ENCODE results near the gene IP6K1.
A peak's percentile ranks its signal among the peaks of the same experiment; 100 is the strongest.

The IP6K1 gene

DNA sequence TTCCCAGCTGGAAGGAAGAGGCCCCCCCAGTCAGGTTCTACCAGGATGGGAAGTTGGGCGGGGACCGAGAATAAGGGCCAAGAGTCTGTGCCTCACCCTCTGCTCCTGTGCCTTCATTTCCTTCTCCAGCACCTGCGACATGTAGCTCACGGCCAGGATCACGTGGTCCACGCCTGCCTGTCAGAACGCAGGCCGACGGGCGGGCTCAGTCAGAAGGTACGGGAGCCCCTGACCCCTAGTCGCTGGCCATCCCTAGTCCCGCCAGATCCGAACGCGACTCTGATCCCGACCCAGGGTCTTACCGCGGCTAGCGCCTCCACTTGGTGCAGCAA, 63.1 kb downstream of the IP6K1 start:
- peak; percentile 76 for DNase-seq

DNA sequence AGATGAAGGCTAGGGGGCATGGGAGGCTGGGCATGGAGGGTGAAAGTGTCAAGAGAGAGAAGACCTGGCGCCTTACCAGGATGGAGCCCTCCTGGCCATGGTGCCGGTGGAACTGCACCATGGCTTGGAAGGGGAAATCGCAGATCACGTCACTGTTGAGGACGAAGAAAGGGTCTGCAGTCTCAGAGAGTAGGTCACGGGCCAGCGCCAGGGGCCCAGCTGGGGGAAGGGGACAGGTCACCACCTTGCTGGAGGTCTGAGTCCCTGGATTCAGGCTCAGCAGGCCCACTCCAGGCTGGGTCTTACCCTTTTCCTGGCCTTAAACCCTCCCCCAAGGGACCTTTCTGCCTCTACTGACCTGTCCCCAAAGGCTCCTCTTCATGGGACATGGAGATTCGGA, 63.4 kb downstream of the IP6K1 start:
- no peak for DNase-seq

DNA sequence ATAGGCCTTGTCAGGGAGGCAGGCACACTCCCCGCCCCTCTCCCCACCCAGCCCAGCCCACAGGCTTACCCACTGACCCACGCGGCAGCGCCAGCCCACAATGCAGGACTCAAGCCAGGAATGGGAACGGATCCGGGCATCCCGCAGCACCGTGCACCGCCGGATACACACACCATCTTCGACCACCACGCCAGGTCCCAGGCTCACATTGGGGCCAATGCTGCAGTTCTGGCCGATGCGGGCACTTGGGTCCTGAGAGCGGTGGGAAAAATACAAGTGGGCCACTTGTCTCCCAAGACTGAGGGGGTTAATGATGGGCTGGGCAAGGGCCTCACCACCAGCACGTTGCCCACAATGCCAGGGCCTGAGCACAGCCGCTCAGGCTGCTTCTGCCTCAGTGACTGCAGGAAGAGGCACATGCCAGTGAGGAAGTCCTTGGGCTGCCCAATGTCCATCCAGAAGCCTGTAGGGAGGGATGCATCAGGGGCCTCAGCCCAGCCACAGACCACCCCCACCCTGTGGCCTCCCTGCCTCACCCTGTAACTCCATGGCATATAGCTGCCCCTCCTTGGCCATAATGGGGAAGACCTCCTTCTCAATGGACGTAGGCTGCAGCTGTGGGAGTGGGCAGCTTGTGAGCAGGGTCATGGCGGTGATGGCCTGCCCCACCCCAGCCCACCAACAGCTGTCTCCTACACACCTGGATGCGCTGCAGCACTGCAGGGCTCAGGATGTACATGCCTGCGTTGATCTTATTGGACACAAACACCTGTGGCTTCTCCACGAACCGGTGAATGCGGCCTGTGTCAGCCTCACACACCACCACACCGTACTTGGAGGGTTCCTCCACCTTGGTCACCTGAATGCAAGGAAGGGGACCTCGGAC, 64.2 kb downstream of the IP6K1 start:
- no peak for DNase-seq

DNA sequence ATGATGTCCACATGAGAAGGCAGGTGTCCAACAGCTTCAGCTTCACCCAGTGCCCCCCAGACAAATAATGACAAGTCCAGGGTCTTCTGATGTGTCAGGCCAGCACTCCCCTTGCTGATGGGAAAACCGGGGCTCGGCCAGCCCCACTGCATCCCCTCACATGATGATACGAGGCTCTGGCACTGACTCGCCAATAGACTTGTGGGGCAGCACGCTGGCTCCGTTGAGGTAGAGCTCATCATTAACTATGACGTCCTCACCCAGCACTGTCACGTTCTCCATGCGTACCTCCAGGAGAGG, 64.8 kb downstream of the IP6K1 start:
- no peak for DNase-seq

DNA sequence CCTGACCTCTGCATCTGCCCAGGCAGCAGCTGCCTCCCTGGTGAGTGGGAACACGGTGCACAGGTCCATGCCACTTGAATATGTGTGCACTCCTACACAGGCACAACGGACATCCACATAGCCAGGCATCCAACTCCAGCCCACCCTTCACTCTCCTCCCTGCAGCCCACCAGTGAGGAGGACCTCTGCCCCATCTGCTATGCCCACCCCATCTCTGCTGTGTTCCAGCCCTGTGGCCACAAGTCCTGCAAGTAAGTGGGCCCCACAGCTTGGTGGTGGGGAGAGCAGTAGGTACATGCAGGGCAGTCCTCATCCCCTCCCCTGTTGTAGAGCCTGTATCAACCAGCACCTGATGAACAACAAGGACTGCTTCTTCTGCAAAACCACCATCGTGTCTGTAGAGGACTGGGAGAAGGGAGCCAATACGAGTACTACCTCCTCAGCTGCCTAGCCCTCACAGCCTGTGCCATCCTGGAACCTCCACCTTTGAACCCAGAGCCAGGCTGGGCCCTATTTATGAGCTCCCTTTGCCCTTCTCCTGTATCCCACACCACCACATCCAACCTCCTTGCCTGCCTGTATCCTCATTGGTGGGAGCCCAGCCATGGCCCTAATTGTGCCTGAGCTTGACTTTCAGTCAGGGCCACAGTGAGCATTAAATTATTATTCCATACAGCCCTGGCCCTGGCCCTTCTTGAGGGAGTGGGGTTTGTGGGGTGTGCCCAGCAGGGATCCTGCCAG, 65.3 kb downstream of the IP6K1 start:
- no peak for DNase-seq

DNA sequence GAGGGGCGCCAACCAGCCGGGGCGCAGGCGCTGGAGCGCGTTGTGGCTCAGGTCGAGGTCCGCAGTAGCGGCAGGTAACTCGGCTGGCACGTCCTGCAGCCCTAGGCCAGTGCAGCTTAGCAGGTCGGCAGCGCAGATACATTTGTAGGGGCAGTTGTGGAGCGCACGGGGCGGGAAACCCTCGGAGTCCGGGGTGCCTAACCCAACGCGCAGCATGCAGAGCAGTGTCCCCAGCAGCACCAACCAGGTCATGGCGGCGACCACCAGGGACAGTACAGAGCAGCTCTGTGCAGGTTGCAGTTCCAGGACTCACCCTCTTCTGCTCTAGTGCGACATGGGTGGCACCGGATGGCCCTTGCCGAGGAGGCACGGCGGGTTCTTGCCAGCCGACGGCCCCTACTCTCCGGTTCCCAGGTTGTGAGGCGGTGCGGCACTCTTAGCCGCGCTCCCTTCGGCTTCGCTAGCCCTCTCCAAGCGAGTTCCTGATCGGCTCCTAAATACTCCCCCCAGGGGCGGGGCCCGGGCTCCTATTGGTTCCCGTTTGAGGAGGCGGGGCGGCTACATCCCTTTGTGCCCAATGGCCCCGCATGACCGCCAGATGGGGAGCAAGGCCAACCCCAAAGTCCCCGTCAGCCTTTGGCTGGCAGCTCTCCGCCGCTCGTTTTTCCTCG, 67.0 kb downstream of the IP6K1 start, which contains the start of gene AMIGO3:
TSS of gene AMIGO3 (minus strand) at position 471 of the 671 bp plus-strand sequence. CDS start at position 252, 219 bp downstream.
- peak; percentile 94 for DNase-seq

DNA sequence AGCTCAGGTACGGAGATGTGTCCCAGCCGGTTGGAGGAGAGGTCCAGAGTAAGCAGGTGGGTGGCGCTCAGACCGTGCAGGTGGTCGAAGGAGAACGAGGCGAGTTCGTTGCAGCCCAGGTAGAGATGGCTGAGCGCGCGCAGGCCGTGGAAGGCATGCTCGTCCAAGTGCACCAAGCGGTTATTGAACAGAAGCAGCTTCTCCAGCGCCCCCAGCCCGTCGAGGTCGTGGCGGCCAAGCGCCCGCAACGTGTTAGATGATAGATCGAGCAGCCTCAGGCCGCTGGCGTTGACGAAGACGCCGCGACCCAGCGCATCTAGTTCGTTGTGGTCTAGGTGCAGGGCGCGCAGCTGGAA, 67.5 kb downstream of the IP6K1 start:
- no peak for DNase-seq

DNA sequence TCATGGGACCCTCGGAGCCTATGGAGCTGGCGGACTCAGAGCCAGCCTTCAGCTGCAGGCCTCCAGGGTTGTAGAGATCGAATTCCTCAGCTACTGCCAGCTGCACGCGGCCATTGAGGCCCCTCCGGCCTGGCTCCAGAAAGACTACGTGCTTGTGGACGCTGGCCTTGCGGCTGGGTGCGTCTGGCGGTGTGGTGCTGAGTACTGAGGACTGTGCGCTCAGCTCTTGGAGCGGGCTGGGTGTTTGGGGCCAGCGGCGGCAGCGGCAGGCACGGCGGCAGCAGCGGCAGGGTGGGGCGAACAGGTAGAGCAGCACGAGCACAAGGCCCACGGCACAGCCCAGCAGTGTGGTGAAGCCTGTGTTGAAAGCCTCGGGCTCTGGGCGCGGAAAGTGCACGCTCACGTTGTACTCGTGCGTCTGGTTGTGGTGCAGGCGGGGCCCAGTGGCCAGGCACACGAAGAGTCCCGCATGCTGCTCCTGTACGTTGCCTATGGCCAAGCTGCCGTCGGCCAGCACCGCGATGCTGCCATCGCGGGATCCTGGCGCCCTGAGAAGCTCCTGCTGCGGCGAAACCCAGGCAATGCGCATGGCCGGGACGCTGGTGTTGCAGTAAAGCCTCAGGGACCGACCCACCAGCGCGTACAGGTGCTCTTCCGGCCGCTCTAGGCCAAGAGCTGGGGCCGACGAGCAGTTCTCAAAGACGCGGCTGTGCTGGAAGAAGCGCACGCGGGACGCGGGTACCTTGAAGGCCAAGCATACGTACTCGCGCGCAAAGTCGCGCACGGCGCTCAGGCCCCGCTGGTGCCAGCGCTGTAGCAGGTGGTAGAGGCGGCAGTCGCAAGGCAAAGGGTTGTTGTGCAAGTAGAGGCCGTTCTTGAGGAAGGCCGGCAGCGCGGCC, 68.1 kb downstream of the IP6K1 start:
- no peak for DNase-seq

DNA sequence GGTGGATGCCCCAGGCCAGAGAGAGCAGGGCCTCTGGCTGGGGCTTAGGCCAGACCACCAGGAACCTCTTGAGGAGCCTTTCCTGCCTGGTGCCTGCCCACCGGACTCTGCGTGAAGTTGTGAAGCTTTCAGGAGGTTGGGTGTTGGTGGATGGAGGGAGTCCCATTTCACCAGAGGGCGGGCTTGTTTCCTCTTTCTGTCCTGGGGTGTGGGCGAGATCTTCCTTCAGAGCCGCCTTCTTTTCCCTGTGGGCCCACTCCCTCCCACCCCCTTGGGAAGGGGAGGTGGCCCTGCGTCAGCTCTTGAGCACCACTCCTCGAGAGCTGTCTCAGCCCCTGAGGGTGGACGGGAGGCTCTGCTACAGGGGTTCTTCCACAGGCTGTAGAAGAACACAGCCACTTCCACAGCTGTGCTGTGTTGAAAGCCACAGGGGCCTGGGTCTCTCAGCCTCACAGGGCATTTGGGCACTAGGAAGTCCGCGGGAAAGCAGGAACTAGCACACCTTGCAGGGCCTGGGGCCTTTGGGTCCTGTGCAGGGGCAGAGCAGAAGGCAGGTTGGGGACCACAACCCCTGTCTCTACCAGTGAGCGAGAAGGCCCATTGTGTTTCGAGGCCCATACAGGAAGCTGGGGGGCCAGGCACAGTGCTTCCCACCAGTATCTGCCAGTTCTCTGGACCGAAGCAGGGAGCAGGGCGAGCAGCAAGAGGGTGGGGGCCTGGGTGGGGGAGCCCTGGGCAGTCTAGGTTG, 69.0 kb downstream of the IP6K1 start:
- DNase-seq: no peak

DNA sequence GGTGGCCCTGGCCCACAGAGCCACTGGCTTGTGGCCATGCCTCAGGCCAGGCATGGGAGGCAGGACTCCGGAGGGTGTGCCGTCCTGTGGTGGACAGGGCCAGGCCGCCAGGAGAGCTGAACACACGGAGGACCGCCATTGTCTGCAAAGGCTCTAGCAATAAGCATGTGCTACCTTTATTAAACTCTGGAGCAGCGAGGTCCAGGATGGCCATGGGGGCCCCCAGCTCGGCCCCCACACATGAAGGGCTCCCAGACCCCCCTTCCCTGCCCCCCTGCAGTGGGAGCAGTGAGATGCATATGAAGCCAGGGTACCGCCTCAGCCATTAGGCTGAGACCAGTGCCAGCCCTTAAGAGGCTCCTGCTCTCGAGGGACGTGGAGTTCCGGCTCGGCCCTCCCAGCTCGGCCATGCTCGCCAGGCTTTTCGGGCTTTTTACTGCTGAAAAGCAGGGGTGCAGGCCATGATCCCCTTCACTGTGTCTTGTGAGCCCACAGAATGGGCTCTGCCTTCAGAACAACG, 69.6 kb downstream of the IP6K1 start:
- DNase-seq: no peak

DNA sequence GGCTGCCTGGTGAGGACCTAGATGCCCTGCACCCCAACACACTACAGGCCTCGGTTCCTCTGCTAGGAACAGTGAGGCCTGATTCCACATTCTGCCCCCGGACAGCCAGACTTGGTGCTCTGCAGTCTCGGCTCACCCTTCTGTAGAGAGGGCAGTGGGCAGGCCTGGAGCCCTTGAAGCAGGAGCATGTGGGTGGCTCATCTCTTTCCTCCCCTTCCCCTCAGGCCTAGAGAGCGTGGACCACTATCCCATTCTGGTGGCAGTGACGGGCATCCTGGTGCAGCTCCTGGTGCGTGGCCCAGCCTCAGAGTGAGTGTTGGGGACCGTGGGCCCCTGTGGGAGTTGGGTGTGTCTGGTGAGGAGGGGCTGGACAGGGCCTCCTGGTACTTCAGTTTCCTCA, 70.2 kb downstream of the IP6K1 start:
- no peak for DNase-seq

DNA sequence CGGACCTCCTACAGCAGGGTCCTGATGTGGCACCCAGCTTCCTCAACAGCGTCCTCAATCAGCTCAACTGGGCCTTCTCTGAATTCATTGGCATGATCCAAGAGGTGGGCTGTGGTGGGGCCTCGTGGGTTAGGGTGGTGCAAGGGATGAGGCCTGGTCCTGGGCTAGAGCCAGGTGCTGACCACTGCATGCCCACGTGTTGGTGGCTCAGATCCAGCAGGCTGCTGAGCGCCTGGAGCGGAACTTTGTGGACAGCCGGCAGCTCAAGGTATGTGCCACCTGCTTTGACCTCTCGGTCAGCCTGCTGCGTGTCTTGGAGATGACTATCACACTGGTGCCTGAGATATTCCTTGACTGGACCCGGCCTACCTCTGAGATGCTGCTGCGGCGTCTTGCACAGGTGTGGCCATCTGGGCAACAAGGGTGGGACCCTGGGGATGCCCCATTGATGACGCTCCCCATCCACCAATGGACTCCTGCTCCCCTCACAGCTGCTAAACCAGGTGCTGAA, 70.7 kb downstream of the IP6K1 start:
- no peak for DNase-seq

DNA sequence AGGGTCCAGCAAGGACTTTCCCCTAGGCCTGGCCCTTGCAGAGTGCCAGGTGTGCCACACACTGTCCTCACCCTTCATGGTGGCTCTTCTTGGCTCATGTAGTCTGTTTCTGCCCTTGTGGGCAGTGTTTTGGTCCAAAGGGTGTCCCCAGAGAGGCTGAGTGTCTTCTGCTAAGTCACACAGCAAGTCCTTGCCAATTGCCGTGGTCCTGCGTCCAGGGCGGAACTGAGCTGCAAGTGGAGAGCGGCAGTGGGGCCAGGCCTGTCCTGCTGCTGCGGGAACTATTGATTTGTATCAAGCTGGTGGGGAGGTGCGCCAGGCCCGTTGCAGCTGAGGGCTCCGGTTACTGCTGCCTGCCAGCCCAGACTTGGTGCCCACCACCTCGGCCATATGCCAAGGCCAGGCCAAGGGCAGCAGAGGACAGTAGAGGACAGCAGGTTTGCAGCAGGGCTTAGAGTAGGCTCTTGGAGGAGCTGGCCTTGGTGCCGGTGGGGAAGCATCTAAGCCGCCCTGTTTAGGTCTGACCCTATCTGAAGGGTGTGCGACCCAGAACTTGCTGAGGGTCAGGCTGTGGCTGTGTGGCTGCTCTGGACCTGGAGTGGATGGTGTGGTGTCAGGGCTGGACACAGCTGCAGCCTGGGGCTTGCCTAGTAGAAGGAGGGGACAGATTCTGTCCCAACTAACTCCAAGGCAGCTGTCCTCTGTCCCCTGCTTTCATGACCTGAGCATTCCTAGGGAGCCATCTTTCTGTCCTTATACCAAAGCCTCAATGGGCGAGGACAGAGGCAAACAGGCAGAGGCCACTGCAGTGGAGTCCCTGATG, 71.4 kb downstream of the IP6K1 start:
- DNase-seq: no peak

DNA sequence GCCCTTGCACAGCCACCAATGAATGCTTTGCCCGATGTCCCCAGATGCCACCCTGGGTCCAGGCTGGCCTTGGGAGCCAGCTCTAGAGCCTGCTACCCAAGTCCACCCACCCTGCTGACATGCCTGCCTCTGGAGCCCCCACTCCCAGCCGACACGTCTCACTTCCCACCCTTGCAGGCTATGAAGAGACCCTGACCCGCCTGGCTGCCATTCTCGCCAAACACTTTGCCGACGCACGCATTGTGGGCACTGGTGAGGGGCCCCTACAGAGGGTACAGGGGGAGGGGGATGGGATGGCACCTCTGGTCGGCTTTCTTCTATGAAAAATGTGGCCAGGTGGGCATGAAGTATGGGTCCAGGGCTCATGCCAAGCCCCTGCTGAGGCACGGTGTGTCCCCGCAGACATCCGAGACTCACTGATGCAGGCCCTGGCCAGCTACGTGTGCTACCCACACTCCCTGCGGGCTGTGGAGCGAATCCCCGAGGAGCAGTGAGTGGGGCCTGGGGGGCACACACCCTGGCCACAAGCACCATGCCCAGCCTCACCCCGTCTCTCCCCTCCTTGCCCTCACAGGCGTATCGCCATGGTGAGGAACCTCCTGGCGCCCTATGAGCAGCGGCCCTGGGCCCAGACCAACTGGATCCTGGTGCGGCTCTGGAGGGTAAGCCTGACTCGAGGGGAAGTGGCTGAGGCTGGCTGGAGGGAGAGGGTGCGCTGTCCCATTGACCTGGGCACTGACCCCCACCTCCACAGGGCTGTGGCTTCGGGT, 72.8 kb downstream of the IP6K1 start:
- DNase-seq: no peak

DNA sequence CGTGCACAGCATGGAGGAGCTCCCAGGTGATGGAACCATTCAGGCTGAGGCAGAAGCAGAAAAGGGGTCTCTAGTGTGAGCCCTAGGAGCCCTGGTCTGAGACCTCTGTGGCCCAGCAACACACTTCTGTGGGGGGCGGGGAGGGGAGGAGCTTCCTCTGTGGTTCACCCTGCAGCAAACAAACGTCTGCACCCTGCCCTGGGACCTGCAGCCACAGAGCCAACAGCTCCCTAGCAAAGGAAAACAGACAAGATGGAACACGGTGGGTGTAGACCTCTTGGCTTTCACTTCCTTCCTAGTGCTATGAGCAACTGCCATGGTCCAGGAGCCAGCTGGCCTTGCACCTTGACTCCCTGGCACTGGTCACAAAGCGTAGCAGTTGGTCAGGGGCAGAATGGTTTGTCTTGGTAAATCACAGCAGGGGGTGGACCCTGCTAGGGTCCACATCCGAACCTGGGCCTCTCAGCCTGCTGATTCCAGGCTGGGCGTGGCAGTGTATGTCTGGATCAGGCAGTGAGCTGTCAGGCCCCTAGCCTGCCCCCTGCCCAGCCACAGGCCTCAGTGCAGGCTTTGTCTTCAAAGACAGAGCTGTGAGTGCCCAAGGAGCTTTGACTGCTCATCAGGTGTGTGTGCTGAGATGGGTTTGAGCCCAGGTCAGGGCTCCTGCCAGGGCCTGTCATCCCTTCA, 73.6 kb downstream of the IP6K1 start:
- no peak for DNase-seq

DNA sequence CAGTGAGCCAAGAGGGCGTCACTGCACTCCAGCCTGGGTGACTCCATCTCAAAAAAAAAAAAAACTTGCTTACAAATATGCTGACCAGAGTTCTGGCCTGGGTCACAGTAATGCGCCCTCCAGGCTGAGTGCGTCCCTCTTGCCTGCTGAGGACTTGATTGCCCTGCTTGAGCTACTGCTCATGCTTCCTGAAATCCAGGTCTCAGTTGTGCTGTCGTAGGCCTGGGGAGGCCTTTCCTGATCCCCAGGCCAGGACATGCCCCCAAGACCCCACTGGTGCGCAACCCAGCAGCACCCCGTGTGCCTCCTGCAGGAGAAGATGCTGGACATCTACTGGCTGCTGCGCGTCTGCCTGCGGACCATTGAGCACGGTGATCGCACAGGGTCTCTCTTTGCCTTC, 74.2 kb downstream of the IP6K1 start:
- no peak for DNase-seq

DNA sequence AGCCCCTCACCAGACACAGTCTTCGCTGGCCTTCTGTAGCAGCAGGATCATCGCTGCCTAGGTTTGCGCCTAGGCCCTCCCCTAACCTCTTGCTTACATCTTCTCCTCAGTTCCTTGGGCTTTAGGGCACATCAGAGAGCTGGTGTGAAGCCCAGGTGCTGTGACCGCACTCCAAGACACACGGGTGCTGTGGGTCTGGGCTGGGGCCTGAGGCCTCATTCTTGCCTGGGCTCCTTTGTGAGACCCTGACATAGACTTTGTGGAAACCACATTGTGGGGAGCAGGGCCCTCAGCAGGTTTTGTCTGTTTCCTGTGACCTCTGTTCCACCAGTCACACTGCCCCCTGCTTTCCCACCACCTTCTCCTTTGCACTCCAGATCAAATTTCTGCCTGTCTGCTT, 74.9 kb downstream of the IP6K1 start:
- no peak for DNase-seq

DNA sequence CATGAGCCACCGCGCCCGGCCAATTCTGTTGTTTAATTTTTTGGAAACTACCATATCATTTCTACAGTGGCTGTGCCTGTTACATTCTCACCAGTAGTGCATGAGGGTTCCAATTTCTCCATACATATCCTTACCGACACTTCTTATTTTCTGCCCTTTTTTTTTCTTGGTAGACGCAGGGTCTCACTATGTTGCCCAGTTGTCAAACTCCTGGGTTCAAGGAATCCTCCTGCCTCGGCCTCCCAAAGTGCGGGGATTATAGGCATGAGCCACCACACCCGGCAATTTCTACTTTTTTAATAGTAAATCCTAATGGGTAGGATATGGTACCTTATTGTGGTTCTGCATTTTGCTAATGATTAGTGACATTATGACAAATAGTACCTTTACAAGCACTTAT, 76.5 kb downstream of the IP6K1 start:
- no peak for DNase-seq

DNA sequence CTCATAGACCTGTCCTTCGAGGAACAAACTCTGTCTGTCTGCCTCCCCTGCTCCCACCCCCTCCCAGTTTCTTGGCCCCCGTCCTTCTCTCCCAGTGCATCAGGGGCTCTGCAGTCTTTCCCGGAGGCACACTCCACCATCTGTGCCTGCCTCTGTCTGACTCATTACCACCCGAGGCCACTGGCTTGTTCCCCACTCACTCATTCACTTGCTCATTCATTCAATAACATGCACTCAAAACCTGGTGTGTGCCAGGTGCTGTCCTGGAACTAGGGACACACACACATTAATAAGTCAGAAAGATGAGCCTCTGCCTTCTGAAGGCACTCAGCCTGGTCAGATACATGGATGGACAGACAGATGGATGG, 79.2 kb downstream of the IP6K1 start:
- no peak for DNase-seq
